ENCODE measurements around the gene TBATA.

TBATA gene

GRCh38 chr10:70786799-70787415 lies 1.7 kb upstream of the TBATA start:
- Histone ChIP-seq H3K4me3 (ENCODE audit: low read depth, low read length, poor library complexity, severe bottlenecking) (no peak overlapping the region), H3K4me1 (ENCODE audit: insufficient read depth, low read length, severe bottlenecking) (no peaks in the 10 kb centered on the region), H3K4me2 (ENCODE audit: low read length) (no peak overlapping the region), H3K9ac (ENCODE audit: low read length) (no peak overlapping the region), H3K36me3 (ENCODE audit: insufficient read depth, low read length) (no peaks in the 10 kb centered on the region), H3K9me2 (ENCODE audit: low read depth, low read length) (no peaks in the 10 kb centered on the region), H4K20me1 (ENCODE audit: insufficient read depth, low read length) (no peaks in the 10 kb centered on the region), H3K27ac (ENCODE audit: low read depth, low read length, poor library complexity, severe bottlenecking) (no peak overlapping the region), H3K79me2 (ENCODE audit: insufficient read depth, low read length) (no peaks in the 10 kb centered on the region), H3K27me3 (ENCODE audit: insufficient read depth, low read length) (peaks cover 6% of the 10 kb centered on the region; the same call in 1 of the 2 replicates), H3K9me3 (ENCODE audit: low read length) (no peaks in the 10 kb centered on the region), H3F3A (ENCODE audit: insufficient read depth, low read length) (no peaks in the 10 kb centered on the region), H2AFZ (ENCODE audit: low read length) (no peak overlapping the region)
- TF ChIP-seq EZH2 (IDR thresholded peaks at IDR 0.05; ENCODE audit: borderline replicate concordance, low read length) = no peak
- TF ChIP-seq, protein P1, sequence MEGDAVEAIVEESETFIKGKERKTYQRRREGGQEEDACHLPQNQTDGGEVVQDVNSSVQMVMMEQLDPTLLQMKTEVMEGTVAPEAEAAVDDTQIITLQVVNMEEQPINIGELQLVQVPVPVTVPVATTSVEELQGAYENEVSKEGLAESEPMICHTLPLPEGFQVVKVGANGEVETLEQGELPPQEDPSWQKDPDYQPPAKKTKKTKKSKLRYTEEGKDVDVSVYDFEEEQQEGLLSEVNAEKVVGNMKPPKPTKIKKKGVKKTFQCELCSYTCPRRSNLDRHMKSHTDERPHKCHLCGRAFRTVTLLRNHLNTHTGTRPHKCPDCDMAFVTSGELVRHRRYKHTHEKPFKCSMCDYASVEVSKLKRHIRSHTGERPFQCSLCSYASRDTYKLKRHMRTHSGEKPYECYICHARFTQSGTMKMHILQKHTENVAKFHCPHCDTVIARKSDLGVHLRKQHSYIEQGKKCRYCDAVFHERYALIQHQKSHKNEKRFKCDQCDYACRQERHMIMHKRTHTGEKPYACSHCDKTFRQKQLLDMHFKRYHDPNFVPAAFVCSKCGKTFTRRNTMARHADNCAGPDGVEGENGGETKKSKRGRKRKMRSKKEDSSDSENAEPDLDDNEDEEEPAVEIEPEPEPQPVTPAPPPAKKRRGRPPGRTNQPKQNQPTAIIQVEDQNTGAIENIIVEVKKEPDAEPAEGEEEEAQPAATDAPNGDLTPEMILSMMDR (IDR thresholded peaks at IDR 0.05; ENCODE audit: low read length) = no peak

- TF ChIP-seq, protein P1 (IDR thresholded peaks at IDR 0.05; ENCODE audit: low read length) = no peak
- no peak for TF ChIP-seq EZH2 (IDR thresholded peaks at IDR 0.05; ENCODE audit: borderline replicate concordance, low read length)
- peaks cover 6% of the 10 kb centered on the region; the same call in 1 of the 2 replicates for H3K27me3 ChIP-seq (ENCODE audit: insufficient read depth, low read length)
- no peaks in the 10 kb centered on the region for H4K20me1 ChIP-seq (ENCODE audit: insufficient read depth, low read length)
- no peak overlapping the region for H3K27ac ChIP-seq (ENCODE audit: low read depth, low read length, poor library complexity, severe bottlenecking)
- H3K9me2 ChIP-seq (ENCODE audit: low read depth, low read length) = no peaks in the 10 kb centered on the region
- H3K9me3 ChIP-seq (ENCODE audit: low read length) = no peaks in the 10 kb centered on the region
- no peak overlapping the region for H3K4me3 ChIP-seq (ENCODE audit: low read depth, low read length, poor library complexity, severe bottlenecking)
- no peak overlapping the region for H2AFZ ChIP-seq (ENCODE audit: low read length)
- H3K4me2 ChIP-seq (ENCODE audit: low read length) = no peak overlapping the region
- H3K79me2 ChIP-seq (ENCODE audit: insufficient read depth, low read length) = no peaks in the 10 kb centered on the region
- H3K36me3 ChIP-seq (ENCODE audit: insufficient read depth, low read length) = no peaks in the 10 kb centered on the region
- H3F3A ChIP-seq (ENCODE audit: insufficient read depth, low read length) = no peaks in the 10 kb centered on the region
- no peak overlapping the region for H3K9ac ChIP-seq (ENCODE audit: low read length)
- no peaks in the 10 kb centered on the region for H3K4me1 ChIP-seq (ENCODE audit: insufficient read depth, low read length, severe bottlenecking)
Observed at GRCh38 chr10:70784471-70784870, 706 bp downstream of the TBATA start.

GRCh38 chr10:70784016-70784415 lies 1.2 kb downstream of the TBATA start:
- H3K4me1 ChIP-seq (ENCODE audit: insufficient read depth, low read length, severe bottlenecking) = no peaks in the 10 kb centered on the region

More at GRCh38 chr10:70784016-70784415, 1.2 kb downstream of the TBATA start:
- no peak overlapping the region for H3K4me3 ChIP-seq (ENCODE audit: low read depth, low read length, poor library complexity, severe bottlenecking)
- H4K20me1 ChIP-seq (ENCODE audit: insufficient read depth, low read length) = no peaks in the 10 kb centered on the region
- H3K4me2 ChIP-seq (ENCODE audit: low read length) = no peak overlapping the region
- no peak overlapping the region for H2AFZ ChIP-seq (ENCODE audit: low read length)
- no peaks in the 10 kb centered on the region for H3K9me2 ChIP-seq (ENCODE audit: low read depth, low read length)
- H3K9me3 ChIP-seq (ENCODE audit: low read length) = no peaks in the 10 kb centered on the region
- H3K36me3 ChIP-seq (ENCODE audit: insufficient read depth, low read length) = no peaks in the 10 kb centered on the region
- H3F3A ChIP-seq (ENCODE audit: insufficient read depth, low read length) = no peaks in the 10 kb centered on the region
- TF ChIP-seq, protein P1 (IDR thresholded peaks at IDR 0.05; ENCODE audit: low read length) = no peak
- TF ChIP-seq EZH2 (IDR thresholded peaks at IDR 0.05; ENCODE audit: borderline replicate concordance, low read length) = no peak
- peaks cover 6% of the 10 kb centered on the region; the same call in 1 of the 2 replicates for H3K27me3 ChIP-seq (ENCODE audit: insufficient read depth, low read length)
- no peaks in the 10 kb centered on the region for H3K79me2 ChIP-seq (ENCODE audit: insufficient read depth, low read length)
- no peak overlapping the region for H3K27ac ChIP-seq (ENCODE audit: low read depth, low read length, poor library complexity, severe bottlenecking)
- H3K9ac ChIP-seq (ENCODE audit: low read length) = no peak overlapping the region

All from OCI-LY1 (cell line).